GM12878 (cell line): Measurements from ENCODE around the gene LDB2. TPM values are rescaled to one million over a fixed set of nuclear protein-coding genes. Genes with fewer than 3 reads are reported as not detected.

Experiments
- ATAC-seq: fragments of 200-7000 bp; cut with Tn5 transposase; 3 replicates; pipeline ENCODE4 v1.9.1; 2020; ENCODE audit warnings: mild to moderate bottlenecking, moderate library complexity
- BruUV-seq: library from RNA; stranded (reverse); fragments of 400-500 nt; replicated peaks from 2 replicates; lab custom pipeline; 2021; lab: Mats Ljungman, UMichigan
- CTCF ChIA-PET: fragments of 300-600 bp; sonication (Branson Sonifier 250); formaldehyde crosslinking; extraction: SDS; loops from one replicate; lab custom pipeline; 2021; ENCODE audit warnings: inconsistent platforms; lab: Yijun Ruan, JAX
- POLR2A ChIA-PET: fragments of 350-600 bp; formaldehyde crosslinking; extraction: SDS; loops from one replicate; lab custom pipeline; 2021; ENCODE audit warnings: inconsistent platforms; lab: Charles Lee
- RAD21 ChIA-PET: fragments of 300-600 bp; sonication (Branson Sonifier 250); formaldehyde crosslinking; loops from one replicate; lab custom pipeline; 2023; ENCODE audit warnings: antibody characterized with exemption; ENCODE audit not compliant: unreplicated experiment; lab: Charles Lee
- SMC1A ChIA-PET: fragments of 300-600 bp; sonication (Branson Sonifier 250); formaldehyde crosslinking; loops from one replicate; lab custom pipeline; 2023; ENCODE audit not compliant: unreplicated experiment, uncharacterized antibody; lab: Charles Lee
- DNase-seq: peaks from one replicate; pipeline ENCODE4 v3.0.0-alpha.2; 2011; ENCODE audit warnings: low read depth, low spot score
- FAIRE-seq: peaks from 3 replicates; lab custom pipeline; 2011; peaks lifted over from hg19 to GRCh38; lab: Jason Lieb, UNC
- H2AFZ ChIP-seq: 2 replicates; pipeline ENCODE4 v1.6.0; 2011; ENCODE audit warnings: low read depth, low read length, control low read depth; ENCODE audit not compliant: control insufficient read depth
- H3K27ac ChIP-seq: 2 replicates; pipeline ENCODE4 v1.5.1; 2011; ENCODE audit warnings: control low read depth; ENCODE audit not compliant: control insufficient read depth, insufficient read depth
- H3K27me3 ChIP-seq, 2 experiments: replicated peaks in 1 of 2; 2 replicates each; pipeline versions ENCODE4 v1.6.0 to v1.6.1; 2011; ENCODE audit warnings: low read length in 1 of 2; ENCODE audit not compliant: control insufficient read depth in 2 of 2, insufficient read depth in 2 of 2
- H3K36me3 ChIP-seq, 2 experiments: 2 replicates each; pipeline ENCODE4 v1.5.1; 2011; ENCODE audit warnings: low read length in 1 of 2; ENCODE audit not compliant: control insufficient read depth in 2 of 2, insufficient read depth in 2 of 2
- H3K4me1 ChIP-seq: 2 replicates; pipeline ENCODE4 v1.6.1; 2011; ENCODE audit warnings: mild to moderate bottlenecking, low read length, moderate library complexity, mixed read lengths; ENCODE audit not compliant: control insufficient read depth, insufficient read depth
- H3K4me2 ChIP-seq: 2 replicates; pipeline ENCODE4 v1.6.0; 2011; ENCODE audit warnings: control low read depth; ENCODE audit not compliant: control insufficient read depth, insufficient read depth
- H3K4me3 ChIP-seq: fragments of 200-600 bp; sonication (generic); 2 replicates; pipeline ENCODE4 v1.5.1; 2016
- H3K79me2 ChIP-seq: 2 replicates; pipeline ENCODE4 v1.6.0; 2011; ENCODE audit warnings: low read length; ENCODE audit not compliant: control insufficient read depth, insufficient read depth
- H3K9ac ChIP-seq: 2 replicates; pipeline ENCODE4 v1.8.0; 2011; ENCODE audit warnings: low read length, control low read depth, mixed read lengths; ENCODE audit not compliant: control insufficient read depth, insufficient read depth
- H3K9me3 ChIP-seq: replicated peaks from 3 replicates; pipeline ENCODE4 v1.5.1; 2011; ENCODE audit warnings: mild to moderate bottlenecking, low read length; ENCODE audit not compliant: control insufficient read depth, insufficient read depth
- H4K20me1 ChIP-seq: 2 replicates; pipeline ENCODE4 v1.6.0; 2011; ENCODE audit not compliant: control insufficient read depth, insufficient read depth
- CBFB ChIP-seq: IDR thresholded peaks from 2 replicates; pipeline ENCODE4 v1.6.1; 2016; ENCODE audit warnings: antibody characterized with exemption, low read depth
- GABPA ChIP-seq: IDR thresholded peaks from 2 replicates; pipeline ENCODE4 v1.6.1; 2014; ENCODE audit warnings: antibody characterized with exemption, low read depth, mild to moderate bottlenecking, inconsistent platforms
- KAT2A ChIP-seq: conservative IDR thresholded peaks from 2 replicates; pipeline ENCODE4 v1.6.1; 2011; ENCODE audit warnings: low read depth, low read length; ENCODE audit not compliant: control insufficient read depth
- KDM1A ChIP-seq: fragments of 200-600 bp; sonication (generic); IDR thresholded peaks from 2 replicates; pipeline ENCODE4 v1.6.1; 2016; ENCODE audit warnings: borderline replicate concordance
- MTA2 ChIP-seq: fragments of 450-650 bp; IDR thresholded peaks from 2 replicates; pipeline ENCODE4 v1.6.1; 2016; ENCODE audit warnings: low read depth, mild to moderate bottlenecking, moderate library complexity
- PML ChIP-seq: IDR thresholded peaks from 2 replicates; pipeline ENCODE4 v1.6.1; 2012; ENCODE audit warnings: low read length, inconsistent platforms
- SUPT20H ChIP-seq: IDR thresholded peaks from 2 replicates; pipeline ENCODE4 v1.6.1; 2011; ENCODE audit warnings: low read depth, mild to moderate bottlenecking, low read length, moderate library complexity, borderline replicate concordance; ENCODE audit not compliant: control insufficient read depth
- ZNF217 ChIP-seq: fragments of 450-650 bp; IDR thresholded peaks from 2 replicates; pipeline ENCODE4 v1.6.1; 2017; ENCODE audit warnings: antibody characterized with exemption, mild to moderate bottlenecking
- WGBS: methylation state at CpG from one replicate; pipeline ENCODE4 v1.1.6; 2016; ENCODE audit warnings: low lambda C conversion rate; ENCODE audit not compliant: insufficient replicate concordance, insufficient coverage; ENCODE audit errors: missing lambda C conversion rate; 5-methylcytosine and 5-hydroxymethylcytosine counted together
- in situ Hi-C: fragments of 300-500 bp; cut with MboI; formaldehyde crosslinking; loops from 9 replicates; pipeline ENCODE4 v1.14.3; 2018; ENCODE audit warnings: mixed read lengths
- intact Hi-C: fragments of 100-400 bp; cut with micrococcal nuclease; formaldehyde crosslinking; loops from one replicate; pipeline ENCODE4 v1.14.2; 2022; ENCODE audit not compliant: unreplicated experiment
- polyA plus RNA-seq, 11 experiments: library from polyadenylated mRNA; depleted of rRNA in 4 of 11; unstranded in 6 of 11; stranded (reverse) in 5 of 11; fragments of >200 nt; fragmentation: Nextera tagmentation in 4 of 11; fragmentation: Illumina TruSeq in 1 of 11; extraction: Ambion mirVana in 4 of 11; extraction: Trizol in 1 of 11; gene quantifications; 1 replicate in 1 of 11; 2 replicates in 10 of 11; pipeline versions ENCODE4 v1.2.1 to v1.2.3, GENCODE V29; 2011 to 2016; ENCODE audit warnings: inconsistent platforms in 2 of 11, missing spikeins in 2 of 11, low read depth in 1 of 11
- total RNA-seq, 4 experiments: library from RNA; depleted of rRNA in 3 of 4; stranded (reverse); fragments of >200 nt in 3 of 4; fragmentation: Illumina TruSeq in 1 of 4; extraction: Trizol in 1 of 4; gene quantifications; 2 replicates each; pipeline versions ENCODE4 v1.2.1 to v1.2.3, GENCODE V29; 2013 to 2021
- TF ChIP-seq, protein P1 (sequence below): IDR thresholded peaks from 2 replicates; pipeline ENCODE4 v1.6.1; 2012; ENCODE audit warnings: improper control_type of control experiment, low read depth, low read length; ENCODE audit not compliant: insufficient replicate concordance

Gene LDB2
- total and polyA plus RNA-seq, 10 of the 15 experiments (the other 5 are each of a cell fraction or from before 2014, with no cell fraction given): 0.15 TPM; not detected in 9

DNA sequence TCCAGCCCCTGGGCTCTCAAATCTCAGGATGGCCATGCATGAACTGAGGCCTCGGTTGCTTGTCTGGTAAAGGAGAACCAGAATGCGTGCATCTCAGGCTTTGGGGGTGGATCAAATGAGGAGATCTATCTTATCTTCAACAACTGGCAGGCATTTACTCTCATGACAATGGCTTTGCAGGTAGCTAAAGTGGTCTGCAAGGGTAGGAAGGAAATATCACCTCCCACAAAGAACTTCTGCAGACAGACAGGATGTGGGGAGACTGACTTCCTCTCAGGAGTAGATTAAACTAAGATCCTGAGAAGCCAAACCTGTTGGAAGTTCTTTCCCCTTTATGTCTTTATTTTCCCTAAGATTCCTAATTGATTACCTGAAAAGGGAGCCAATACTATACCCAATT is 7.8 kb downstream of the LDB2 start:
- CTCF ChIA-PET: no interaction called here
- no peak overlapping the region for H3K4me3 ChIP-seq
- no peaks in the 10 kb centered on the region for H3K36me3 ChIP-seq
- TF ChIP-seq GABPA (no peak), ZNF217 (no peak), CBFB (no peak), MTA2 (no peak), KDM1A (no peak), SUPT20H (no peak), KAT2A (no peak), PML (no peak)
- TF ChIP-seq, protein P1, sequence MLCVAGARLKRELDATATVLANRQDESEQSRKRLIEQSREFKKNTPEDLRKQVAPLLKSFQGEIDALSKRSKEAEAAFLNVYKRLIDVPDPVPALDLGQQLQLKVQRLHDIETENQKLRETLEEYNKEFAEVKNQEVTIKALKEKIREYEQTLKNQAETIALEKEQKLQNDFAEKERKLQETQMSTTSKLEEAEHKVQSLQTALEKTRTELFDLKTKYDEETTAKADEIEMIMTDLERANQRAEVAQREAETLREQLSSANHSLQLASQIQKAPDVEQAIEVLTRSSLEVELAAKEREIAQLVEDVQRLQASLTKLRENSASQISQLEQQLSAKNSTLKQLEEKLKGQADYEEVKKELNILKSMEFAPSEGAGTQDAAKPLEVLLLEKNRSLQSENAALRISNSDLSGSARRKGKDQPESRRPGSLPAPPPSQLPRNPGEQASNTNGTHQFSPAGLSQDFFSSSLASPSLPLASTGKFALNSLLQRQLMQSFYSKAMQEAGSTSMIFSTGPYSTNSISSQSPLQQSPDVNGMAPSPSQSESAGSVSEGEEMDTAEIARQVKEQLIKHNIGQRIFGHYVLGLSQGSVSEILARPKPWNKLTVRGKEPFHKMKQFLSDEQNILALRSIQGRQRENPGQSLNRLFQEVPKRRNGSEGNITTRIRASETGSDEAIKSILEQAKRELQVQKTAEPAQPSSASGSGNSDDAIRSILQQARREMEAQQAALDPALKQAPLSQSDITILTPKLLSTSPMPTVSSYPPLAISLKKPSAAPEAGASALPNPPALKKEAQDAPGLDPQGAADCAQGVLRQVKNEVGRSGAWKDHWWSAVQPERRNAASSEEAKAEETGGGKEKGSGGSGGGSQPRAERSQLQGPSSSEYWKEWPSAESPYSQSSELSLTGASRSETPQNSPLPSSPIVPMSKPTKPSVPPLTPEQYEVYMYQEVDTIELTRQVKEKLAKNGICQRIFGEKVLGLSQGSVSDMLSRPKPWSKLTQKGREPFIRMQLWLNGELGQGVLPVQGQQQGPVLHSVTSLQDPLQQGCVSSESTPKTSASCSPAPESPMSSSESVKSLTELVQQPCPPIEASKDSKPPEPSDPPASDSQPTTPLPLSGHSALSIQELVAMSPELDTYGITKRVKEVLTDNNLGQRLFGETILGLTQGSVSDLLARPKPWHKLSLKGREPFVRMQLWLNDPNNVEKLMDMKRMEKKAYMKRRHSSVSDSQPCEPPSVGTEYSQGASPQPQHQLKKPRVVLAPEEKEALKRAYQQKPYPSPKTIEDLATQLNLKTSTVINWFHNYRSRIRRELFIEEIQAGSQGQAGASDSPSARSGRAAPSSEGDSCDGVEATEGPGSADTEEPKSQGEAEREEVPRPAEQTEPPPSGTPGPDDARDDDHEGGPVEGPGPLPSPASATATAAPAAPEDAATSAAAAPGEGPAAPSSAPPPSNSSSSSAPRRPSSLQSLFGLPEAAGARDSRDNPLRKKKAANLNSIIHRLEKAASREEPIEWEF: no peak
- H3K79me2 ChIP-seq: no peaks in the 10 kb centered on the region
- no peak overlapping the region for H2AFZ ChIP-seq
- POLR2A ChIA-PET: interaction anchor here (0.8 kb wide), 1 partner anchor 25 kb away, joined by 3 read pairs; no protein-coding TSS in a partner anchor
- H3K27ac ChIP-seq: no peak overlapping the region
- DNase-seq (no peak), FAIRE-seq (no peak), ATAC-seq (no peak)
- H3K9me3 ChIP-seq: no peaks in the 10 kb centered on the region
- in situ Hi-C loops (loop anchor here (10.0 kb wide), 1 partner anchor 56 kb away; no protein-coding TSS in a partner anchor), intact Hi-C loops (no loop called here)
- H3K9ac ChIP-seq: no peak overlapping the region
- no peaks in the 10 kb centered on the region for H3K27me3 ChIP-seq
- H3K4me1 ChIP-seq: no peaks in the 10 kb centered on the region
- H3K4me2 ChIP-seq: no peak overlapping the region
- no TSS peak for BruUV-seq
- 8% methylated on average over 2 of the region's 2 CpGs for WGBS
- no peaks in the 10 kb centered on the region for H4K20me1 ChIP-seq
- SMC1A ChIA-PET: no interaction called here
- RAD21 ChIA-PET: no interaction called here
